NCI-H2171 treated with DMSO at 0.1 percent for 48 hours (cell line): ENCODE results near the gene ATP6V1F.

Experiments used
- DNase-seq: peaks from one replicate; lab custom pipeline; 2025; lab: John Stamatoyannopoulos, UW

The ATP6V1F gene

DNA sequence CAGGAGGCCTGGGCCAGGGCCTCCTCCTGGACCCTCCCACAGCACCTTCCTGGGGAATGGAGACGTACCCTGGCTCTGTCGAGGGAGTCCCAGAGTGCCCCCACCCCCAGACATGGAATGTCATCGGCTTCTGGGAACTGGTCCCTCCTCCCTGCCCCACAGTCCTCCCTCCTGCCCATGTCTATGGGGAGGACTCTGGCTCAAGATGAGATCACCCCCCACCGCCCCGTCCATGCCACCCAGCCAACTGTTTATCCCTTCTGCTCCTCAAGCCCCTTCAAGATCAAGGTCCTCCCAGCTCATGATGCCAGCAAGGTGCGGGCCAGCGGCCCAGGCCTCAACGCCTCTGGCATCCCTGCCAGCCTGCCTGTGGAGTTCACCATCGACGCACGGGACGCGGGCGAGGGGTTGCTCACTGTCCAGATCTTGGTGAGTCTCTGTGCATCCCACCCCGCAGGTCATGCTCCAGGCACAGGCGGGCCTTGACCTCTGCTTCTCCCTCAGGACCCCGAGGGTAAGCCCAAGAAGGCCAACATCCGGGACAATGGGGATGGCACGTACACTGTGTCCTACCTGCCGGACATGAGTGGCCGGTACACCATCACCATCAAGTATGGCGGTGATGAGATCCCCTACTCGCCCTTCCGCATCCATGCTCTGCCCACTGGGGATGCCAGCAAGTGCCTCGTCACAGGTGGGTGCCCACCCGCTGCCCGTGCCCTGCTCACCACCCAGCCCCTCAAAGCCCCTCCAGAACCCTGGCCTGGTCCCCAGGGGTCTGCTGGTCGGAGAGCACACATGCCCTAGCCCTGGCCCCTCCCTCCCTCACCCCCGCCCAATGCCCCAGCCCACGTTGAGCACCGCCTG lies 14.1 kb upstream of the ATP6V1F start:
- DNase-seq = no peak

DNA sequence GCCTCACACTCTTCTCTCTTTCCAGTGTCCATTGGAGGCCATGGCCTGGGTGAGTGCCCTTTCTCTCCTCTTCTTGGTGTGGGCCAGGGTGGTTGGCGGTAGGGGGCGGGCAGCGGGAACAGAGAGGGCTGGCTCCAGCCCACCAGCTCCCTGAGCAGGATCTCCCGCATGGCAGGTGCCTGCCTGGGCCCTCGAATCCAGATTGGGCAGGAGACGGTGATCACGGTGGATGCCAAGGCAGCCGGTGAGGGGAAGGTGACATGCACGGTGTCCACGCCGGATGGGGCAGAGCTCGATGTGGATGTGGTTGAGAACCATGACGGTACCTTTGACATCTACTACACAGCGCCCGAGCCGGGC lies 13.5 kb upstream of the ATP6V1F start:
- no peak for DNase-seq

DNA sequence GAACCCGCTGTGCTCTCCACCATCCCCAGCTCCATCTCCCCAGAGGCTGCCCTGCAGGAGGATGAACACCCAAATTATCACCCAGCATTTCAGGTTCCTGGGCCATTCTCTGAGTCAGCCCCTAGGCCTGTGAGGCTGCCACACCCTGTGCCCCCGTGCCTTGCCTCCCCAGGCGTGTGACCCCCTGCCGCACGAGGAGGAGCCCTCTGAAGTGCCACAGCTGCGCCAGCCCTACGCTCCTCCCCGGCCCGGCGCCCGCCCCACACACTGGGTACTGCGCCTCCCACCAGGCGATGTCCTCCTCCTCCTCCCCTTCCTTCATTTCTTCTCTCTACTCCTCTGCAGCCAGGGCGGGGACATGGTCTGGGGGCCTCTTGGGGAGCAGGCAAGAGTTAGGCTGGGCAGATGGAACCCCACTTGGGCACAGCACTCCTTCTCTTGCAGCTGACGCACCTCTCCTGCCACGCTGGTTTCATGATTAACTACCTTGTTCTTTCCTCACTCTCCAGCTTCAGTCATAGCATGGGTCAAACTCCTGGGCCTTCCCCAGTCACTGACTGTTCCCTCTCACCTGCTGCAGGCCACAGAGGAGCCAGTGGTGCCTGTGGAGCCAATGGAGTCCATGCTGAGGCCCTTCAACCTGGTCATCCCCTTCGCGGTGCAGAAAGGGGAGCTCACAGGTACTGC lies 12.7 kb upstream of the ATP6V1F start:
- DNase-seq = no peak

DNA sequence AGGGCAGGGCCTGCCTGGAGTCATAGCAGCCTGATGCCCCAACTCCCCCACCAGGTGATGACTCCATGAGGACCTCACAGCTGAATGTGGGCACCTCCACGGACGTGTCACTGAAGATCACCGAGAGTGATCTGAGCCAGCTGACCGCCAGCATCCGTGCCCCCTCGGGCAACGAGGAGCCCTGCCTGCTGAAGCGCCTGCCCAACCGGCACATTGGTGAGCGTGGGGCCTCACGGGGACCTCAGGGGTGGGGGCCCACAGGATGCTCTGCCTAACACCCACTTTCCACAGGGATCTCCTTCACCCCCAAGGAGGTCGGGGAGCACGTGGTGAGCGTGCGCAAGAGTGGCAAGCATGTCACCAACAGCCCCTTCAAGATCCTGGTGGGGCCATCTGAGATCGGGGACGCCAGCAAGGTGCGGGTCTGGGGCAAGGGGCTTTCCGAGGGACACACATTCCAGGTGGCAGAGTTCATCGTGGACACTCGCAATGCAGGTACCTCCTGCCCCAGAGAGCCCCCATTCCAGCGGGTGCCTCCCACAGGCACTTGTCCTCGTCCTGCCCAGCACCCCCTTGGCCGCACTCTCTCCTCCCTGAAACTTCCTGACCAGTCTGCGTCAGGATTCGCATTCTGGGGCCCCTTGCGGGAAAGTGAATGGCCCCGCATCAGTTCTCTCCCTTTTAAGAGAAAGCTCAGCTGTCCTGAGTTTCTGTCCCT lies 10.0 kb upstream of the ATP6V1F start:
- DNase-seq = no peak

DNA sequence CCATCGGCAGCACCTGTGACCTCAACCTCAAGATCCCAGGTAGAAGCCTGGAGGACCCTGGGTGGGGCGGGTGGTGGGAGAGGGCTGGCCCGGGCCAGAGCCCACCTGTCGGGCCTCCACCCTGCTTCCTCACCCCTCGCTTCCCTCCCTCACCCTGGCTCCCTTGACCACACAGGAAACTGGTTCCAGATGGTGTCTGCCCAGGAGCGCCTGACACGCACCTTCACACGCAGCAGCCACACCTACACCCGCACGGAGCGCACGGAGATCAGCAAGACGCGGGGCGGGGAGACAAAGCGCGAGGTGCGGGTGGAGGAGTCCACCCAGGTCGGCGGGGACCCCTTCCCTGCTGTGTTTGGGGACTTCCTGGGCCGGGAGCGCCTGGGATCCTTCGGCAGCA lies 8.9 kb upstream of the ATP6V1F start:
- DNase-seq = no peak

DNA sequence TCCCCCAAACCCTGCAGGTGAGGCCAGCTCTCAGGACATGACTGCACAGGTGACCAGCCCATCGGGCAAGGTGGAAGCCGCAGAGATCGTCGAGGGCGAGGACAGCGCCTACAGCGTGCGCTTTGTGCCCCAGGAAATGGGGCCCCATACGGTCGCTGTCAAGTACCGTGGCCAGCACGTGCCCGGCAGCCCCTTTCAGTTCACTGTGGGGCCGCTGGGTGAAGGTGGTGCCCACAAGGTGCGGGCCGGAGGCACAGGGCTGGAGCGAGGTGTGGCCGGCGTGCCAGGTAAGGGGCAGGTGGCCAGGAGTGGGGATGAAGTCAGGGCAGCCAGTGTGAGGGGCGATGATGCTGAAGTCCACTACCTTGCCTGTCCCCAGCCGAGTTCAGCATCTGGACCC lies 8.3 kb upstream of the ATP6V1F start:
- no peak for DNase-seq

DNA sequence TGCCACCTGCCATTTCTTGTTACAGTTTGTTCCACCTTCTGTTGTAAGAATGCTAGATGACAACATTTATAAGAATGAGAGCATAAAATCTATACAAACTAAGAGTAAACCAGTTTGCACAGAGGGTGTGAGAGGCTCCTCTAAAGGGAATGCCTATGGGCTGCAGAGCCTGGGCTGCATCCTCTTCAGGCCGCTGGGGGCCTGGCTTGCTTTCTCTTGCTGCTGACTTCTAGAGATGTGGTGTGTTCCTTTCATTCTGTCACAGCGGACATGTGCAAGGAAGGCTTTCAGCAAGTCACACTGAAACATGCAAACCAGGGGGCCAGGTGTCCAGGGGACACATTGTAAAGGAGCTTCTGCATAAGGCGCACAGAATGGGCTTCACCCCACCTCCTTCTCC lies 7.1 kb upstream of the ATP6V1F start:
- DNase-seq = peak; percentile 20

DNA sequence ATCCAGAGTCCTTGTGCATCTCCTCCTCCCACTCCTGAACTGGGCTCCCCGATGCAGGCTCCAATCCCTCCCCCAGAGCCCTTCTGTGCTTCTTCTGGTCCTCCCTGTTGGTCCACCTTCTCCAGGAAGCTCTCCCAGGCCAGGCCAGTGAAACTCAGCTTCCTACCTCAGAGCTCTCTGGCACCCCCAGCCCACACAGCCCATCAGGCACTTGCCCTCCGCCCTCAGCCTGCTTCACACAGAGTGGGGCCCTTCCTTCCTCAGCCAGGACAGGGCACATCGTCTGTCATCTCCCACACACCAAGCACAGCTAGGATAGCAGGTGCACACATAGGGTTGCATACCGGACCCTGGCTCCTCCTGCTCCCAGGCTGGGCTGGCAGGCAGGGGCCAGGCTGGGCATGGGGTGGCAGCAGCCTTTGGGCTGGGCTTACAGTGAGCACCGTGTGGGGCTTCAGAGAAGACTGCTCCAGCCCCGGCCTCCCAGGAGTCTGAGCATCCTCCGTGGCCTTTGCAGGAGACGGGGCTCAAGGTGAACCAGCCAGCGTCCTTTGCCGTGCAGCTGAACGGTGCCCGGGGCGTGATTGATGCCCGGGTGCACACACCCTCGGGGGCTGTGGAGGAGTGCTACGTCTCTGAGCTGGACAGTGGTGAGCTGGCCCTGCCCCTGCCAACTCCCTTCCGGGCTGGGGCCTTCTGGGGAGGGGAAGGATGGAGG lies 6.5 kb upstream of the ATP6V1F start:
- DNase-seq = no peak

DNA sequence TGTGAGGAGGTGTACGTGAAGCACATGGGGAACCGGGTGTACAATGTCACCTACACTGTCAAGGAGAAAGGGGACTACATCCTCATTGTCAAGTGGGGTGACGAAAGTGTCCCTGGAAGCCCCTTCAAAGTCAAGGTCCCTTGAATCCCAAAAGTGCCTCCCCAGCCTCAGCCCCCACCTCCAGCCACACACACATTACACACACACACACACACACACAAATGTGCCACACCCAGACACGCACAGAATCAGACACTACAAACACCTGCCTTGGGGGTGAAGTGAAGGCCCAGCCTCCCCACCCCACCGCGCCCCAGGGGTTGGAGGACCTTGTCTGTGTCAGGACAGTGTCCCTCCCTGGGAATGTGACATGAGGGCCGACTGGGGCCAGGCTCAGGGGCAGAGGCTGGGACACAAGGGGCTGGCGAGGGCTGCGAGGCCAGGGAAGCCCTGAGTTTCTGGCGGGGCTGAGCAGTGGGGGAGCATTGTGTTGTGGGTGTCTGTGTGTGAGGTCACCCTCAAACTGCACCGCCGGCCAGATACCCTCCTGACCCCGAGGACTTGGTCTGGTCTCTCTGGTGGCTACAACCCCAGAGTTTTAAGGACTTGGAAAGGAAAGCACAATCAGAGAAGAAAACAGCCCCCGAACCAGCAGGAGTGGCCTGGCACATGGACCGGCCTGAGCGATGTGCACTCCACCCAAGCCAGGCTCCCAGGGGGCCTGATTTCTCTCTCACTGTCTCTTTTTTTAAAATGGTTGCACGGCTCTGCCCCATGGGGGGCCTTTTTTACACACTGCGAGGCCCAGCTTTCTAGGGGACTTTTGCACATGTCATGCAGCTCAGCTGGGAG lies 4.0 kb upstream of the ATP6V1F start:
- DNase-seq = no peak

DNA sequence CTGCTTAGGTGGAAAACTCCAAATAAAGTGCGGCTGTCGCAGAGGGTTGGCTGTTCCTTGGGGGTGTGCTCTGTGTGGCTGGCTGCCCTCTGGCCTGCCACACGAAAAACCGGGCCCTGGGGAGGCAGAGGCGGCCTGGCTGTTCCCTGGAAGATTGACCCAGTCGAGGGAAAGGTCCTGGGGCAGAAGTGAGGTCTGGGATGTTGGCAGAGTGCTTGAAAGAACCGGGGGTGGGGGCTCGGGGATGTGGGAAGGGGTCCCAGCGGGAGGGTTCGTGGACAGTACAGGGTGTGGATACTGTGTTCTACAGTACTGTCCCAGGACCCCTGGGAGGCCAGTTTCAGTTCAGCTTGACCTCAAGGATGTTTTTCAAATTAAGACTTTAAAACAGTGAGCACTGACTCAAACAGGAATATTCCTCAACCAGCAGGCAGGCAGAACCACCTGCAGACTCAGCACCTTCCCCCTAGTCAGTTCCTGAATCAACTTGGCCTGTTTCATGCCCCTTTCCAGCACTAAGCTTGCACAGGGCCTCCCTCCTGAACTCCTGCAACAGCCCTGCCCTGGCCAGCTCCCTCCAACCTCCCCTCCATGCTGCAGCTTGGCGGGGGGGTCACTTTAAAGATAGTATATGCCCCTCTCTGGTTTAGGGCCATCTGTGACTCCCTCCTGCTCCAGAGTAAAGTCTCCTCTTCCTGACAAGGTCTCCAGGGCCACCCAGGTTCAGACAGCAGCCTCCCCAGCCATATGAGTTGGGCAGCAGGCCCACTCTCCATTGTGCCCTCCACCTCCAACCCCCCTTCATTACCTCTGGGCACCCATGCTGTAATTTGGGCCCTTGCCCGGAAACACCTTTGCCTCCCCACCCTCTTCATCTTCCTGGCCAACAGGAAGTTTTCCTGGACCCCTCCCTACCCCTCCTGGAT lies 3.2 kb upstream of the ATP6V1F start:
- DNase-seq = no peak

DNA sequence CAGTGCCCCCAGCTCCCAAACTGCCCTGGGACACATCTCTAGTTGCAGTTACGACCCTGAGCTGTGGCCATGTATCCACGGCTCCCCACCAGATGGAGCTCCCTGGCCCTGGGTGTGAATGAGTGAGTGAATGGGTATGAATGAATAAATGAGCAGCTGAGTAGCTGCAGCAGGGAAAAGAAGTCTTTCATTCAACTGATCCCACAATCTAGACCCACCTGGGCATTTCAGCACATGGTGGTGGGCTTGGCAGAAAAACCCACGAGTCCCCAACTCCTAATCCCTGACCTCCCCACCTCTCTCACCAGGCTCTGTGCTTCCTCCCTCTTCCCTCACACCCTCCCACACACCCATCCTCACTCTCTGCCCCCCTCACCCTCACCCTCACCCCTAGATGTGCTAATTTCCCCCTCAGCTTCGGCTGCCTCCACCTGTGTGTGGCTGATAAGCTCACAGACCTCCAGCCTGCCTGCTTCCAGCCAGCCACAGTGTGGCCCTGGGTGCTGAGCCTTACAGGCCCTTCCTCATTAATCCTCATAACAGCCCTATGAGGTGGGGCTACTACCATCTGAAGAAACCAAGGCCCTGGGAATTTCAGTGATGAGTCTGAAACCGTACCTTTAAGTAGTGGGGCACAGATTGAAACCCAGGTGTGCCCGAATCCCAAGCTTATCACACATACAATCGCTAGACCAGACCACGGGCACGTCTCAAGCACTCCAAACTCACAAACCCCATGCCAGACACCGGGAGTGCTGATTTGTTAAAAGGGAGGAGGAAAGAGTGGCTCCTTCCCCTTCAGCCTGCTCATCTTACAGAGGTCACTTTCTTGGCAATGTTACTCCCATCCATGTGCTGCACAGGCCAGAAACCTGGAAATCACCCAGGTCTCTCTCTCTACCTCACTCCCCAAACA lies 2.2 kb upstream of the ATP6V1F start:
- DNase-seq = no peak

DNA sequence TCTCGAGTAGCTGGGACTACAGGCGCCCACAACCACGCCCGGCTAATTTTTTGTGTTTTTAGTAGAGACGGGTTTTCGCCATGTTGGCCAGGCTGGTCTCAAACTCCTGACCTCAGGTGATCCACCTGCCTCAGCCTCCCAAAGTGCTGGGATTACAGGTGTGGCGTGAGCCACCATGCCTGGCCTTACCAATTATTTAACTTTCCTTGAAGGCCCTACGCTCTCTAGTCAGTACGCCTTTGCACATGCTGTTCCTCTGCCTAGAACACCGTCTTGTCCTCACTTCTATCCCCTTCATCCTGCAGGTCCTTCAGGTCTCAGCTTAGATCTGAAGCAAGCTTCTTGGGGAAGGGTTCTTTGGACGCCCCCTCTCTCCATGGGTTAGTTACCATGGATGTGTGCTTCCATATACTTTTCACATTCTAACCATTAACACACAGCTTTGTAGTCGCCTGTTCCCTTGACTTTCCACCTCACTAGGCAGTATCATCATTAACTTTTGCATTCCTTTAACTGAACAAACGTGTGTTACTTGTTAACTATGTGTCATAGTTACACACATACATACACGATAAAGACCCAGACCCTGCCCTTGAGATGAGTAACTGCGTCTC lies 592 bp upstream of the ATP6V1F start:
- no peak for DNase-seq

DNA sequence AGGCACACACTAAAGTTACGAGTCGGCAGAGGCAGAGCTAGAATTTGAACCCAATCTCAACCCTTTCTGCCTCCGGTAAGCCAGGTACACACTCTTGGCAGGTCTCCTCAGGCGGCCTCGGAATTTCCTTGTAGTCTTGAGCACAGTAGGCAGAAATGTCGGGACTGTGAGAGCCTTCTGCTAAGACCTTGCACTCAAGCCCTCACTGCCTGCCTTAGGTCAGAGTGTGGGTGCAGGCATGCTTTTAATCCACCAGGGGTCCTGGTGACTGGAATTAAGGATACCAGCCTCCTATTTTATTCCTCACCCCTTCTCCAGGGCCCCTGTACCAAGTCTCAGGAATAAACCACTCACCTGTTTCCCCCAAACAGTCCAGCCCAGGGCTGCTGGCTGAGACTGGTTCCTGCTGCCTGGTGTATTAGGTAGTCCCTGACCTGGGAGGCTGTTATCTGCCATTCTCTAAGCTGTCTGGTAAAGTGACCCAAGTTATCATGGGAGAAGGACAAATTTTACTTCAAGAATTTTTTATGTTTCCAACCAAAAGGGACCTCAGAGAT lies 855 bp downstream of the ATP6V1F start:
- DNase-seq = peak; percentile 64

DNA sequence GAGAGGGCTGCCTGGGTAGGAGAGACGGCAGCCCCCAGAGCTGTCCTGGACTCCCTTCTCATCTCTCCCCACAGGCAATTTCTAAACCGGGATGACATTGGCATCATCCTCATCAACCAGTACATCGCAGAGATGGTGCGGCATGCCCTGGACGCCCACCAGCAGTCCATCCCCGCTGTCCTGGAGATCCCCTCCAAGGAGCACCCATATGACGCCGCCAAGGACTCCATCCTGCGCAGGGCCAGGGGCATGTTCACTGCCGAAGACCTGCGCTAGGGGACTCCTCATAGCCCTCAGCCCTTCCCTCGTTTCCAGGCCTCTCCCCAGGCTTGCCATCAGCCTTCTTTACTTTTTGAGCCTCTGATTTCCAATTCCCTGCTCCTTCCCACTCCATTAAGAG lies 2.6 kb downstream of the ATP6V1F start:
- no peak for DNase-seq

DNA sequence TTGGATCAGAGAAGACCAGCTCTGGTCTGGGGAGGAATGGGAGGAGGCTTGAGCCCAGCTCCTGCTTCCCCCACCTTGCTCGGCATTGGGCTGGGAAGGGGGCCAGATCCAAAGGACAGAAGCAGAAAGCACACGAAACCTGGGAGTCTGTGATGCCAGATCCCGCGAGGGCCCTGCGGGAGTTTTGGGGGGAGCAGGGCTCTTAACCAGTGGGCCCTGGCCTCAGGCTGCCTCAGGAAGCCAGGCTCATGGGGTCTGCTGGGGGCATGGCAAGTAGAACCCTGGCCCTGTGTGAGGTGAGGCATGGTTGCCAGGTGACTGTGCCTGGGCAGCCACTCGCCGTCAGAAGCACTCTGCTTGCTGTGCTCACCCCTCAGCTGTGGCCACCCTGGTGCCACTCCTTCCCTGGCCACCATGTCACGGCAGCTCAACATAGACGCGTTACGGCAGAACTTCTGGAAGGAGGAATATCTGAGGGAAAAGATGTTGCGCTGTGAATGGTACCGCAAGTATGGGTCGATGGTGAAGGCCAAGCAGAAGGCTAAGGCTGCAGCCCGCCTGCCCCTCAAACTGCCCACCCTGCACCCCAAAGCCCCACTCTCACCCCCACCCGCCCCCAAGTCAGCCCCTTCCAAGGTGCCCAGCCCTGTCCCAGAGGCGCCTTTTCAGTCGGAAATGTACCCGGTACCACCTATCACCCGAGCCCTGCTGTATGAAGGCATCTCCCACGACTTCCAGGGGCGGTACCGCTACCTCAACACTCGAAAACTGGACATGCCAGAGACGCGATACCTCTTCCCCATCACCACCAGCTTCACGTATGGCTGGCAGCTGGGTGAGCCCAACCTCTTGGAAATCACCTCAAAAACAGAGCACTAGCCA lies 3.6 kb downstream of the ATP6V1F start:
- DNase-seq = no peak

DNA sequence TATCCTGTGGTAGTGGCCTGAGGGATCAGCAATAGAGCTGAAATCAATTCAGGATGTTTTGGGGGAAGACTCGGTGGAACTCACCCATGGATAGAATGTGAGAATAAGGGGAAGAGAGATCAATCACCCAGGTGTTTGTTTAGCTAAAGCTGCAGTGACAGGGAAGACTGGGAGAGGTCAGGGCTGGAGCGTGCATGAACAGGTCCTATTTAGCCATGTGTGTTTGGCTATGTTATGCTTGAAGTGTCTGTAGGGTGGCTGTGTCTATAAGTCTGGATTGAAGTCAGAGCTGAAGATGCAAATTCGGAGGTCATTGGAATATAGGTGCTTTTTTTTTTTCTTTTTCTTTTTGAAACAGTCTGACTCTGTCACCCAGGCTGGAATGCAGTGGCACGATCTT lies 4.6 kb downstream of the ATP6V1F start:
- no peak for DNase-seq

DNA sequence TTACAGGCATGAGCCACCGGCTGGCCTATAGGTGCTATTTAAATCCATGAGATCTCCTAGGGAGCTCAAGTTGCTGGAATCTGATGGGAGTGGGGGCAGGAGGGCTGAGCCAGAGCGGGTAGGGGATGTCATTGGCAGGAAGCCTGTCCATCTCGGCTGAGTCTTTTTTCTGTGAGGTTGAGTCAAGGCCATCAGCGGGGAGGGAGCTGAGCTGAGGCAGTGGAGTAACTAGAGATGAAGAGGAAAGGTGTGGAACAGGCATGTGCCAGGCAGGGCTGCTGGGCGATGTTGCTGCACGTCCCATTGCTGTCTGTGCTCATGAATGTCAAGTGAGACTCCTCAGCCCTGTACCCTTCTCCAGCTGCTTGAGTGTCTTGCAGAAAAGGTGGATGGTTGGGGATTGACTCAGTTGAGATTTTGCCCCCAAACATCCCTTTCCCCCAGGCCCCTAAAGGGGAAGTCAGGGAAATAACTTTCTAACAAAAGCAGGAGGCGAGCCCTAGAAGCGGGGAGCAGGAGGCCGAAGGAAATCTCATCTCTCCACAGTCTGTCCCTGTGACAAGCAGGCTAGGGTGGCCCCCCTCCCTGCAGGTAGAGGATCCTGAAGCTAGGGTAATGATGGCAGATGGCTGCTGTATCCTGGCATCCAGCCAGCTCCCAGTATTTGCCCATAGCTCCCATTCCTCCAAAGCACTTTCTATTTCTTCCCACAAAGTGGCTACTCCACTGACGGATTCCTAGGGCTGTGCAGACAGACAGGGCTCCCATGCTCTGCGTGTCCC lies 5.4 kb downstream of the ATP6V1F start:
- DNase-seq = peak; percentile 96
